Activated CD4-positive, CD25-positive, alpha-beta regulatory T cell treated with anti-CD3 and anti-CD28 coated beads, Interleukin-2, amount 50 U/mL, for 16 hours (primary cell): ENCODE data around the gene MLPH.

Source experiments
- DNase-seq: peaks from one replicate; pipeline ENCODE4 v3.0.0-alpha.2; 2020; ENCODE audit warnings: low read depth, low spot score

Gene MLPH

GRCh38 chr2:237486819-237487448, at the start of gene MLPH:
Gene MLPH (plus strand): TSS chr2:237487251. CDS start chr2:237493427, 6,176 bp downstream.
- no peak for DNase-seq

- DNase-seq: no peak
These were observed 49.5 kb upstream of the MLPH start for GRCh38 chr2:237437566-237437965.

DNA sequence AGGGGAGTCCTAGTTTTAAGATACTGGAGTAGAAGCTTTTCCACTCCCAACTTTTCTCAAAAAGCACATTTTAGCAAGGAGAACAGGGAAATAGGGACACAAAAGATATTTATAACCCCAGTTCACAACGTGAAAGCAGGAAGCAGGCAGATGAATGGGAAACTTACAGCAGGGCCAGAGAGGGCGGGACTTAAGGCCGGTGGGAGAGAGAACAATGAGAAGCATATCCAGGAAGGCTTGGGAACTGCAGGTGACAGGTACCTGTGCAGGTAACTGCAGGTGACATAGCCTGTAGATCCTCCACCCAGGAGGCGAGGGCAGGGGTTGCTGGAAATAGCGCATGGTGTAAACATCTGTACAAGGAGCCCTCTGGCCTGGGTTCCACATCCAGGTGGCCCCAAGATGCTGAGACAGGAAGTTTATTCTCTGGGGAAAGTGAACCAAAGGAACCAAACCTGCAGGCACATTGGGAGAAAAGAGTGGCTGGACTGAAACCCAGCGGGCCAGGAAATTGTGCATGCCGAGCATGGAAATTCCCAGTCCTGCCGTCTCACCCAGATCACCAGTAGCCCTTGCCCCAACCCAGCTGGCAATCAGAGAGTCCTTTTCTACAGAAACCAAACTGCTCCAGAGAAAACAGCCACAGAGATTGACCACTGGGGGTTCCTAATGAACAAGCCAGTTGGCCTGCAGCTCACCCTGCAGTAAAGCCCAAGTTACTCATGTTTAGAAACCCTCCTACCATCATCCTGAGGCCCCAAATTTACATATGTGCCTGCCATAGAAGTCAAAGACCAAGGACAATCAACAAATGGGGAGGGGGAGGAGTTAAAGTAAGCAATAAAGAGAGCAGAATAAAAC, 48.7 kb upstream of the MLPH start:
- DNase-seq: no peak

DNA sequence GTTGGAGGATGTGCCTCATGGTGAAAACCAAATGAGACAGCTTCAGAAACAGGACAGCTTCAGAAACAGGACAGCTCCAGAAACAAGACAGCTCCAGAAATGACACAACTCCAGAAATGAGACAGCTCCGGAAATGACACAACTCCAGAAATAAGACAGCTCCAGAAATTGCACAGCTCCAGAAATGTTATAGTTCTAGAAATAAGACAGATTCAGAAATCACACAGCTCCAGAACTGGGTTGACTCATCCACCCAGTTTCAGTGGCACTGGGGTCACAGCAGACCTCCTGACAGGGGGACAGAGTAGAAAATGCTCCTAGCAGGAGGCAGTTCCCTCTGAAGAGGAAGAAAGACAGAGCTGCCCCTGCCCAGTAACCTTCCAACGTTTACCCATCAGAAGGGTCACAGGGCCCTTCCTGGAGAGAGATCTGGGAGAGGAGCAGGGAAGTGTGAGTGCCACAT, 46.2 kb upstream of the MLPH start:
- no peak for DNase-seq

- DNase-seq: no peak
These were observed 45.3 kb upstream of the MLPH start for GRCh38 chr2:237441605-237442274.

GRCh38 chr2:237444071-237444470, 43.0 kb upstream of the MLPH start:
- DNase-seq: no peak

GRCh38 chr2:237445611-237446337, 41.3 kb upstream of the MLPH start:
- DNase-seq: no peak

- no peak for DNase-seq
These were observed 40.7 kb upstream of the MLPH start for GRCh38 chr2:237446338-237446665.

DNA sequence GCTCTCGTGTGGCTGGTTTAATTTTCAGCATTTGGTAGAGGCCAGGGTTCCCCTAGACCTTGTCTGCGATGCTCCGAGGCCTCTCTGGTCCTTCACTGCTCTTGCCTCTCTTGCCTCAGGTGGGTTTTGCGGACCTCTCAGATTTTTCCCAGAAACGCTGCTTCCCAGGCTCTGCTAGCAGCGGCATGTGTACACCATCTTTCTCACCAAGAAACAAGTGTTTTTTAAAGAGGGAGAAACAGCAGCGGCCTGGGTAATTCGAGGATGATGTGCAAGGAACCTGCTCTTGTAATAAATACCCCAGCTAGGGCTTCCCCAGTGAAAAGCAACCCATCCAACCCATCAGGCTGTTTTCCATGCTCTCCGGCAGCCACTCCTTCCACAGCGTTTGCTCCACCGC, 39.6 kb upstream of the MLPH start:
- DNase-seq: no peak

GRCh38 chr2:237448171-237448570, 38.9 kb upstream of the MLPH start:
- no peak for DNase-seq

DNA sequence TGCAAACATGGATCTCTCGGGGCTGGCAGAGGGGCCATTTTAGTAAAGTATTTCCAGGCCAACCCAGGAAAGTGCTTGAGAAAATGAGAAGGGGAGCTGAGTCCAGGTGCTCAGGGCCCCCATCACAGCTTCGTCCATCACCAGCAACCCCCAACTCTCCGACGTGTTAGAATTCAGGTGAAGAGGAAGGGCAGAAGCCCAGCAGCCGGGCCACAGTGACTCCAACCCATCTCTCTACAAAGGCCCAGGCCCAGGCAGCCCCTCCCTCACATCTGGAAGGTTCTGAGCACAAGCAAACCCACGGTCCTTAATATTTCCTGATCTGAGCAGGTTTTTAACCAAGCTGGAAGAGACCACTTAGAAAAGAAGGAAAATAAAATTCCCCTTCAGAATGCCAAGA, 38.4 kb upstream of the MLPH start:
- no peak for DNase-seq

GRCh38 chr2:237449193-237449881, 37.7 kb upstream of the MLPH start:
- no peak for DNase-seq

GRCh38 chr2:237450108-237450507, 36.9 kb upstream of the MLPH start:
- DNase-seq: no peak

- DNase-seq: no peak
These were observed 36.5 kb upstream of the MLPH start for GRCh38 chr2:237450583-237450982.

DNA sequence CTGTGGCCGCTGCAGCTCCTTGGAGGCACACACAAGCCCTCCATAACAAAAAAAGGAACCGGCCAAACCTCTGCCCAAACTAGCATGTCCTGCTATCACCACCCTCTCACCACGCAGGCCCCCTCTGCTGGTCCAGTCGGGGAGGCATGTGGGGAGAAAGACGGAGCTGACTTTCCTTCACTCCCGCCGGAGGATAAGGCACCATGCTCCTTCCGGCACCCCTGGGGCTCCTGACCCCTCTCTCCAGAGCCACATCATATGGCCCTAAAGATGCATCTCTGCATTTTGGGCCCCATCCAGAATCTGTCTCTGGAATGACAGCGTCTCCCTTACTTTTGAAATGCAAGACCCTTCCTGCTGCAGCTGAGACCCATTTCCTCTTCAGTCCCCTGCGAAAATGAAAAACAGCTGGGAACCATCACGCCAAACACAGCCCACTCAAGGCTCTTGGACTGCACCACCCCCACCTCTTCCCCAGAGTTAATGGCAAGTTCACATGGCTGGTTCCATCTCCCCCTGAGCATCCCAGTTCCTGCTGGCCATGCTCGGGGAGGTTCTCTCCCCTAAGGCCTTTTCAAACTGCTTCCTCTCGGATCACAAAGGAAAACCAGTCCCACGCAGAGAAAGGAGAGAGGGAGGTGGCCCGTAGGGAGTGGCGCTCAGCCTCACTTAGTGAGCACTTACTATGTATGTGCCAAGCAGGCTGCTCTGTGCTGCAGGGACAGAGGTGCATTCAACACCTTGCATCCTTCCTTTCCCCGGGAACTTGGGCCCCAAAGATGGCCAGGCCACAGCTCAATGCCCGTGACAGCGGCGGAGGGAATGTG, 35.2 kb upstream of the MLPH start:
- no peak for DNase-seq

DNA sequence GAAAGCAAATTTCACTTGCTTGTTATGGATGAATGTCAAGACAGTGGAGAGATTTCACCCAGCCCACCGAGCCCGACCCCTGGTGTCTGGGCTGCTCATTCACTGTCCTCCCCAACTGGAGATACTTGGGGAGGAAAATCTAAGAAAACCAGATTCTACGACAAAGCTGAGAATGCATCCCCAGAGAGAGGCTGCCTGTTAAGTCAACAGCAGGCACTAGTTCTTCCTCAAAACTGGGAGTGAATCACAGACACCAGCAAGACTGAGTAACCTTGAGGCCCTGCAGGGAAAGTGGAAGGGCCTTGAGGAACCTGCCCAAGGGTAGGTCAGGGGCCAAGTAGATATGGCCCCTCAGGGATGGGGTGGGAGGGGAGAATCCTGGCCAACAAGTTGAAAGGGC, 34.2 kb upstream of the MLPH start:
- no peak for DNase-seq

- DNase-seq: no peak
These were observed 33.4 kb upstream of the MLPH start for GRCh38 chr2:237453671-237454070.

GRCh38 chr2:237455764-237456163, 31.3 kb upstream of the MLPH start:
- DNase-seq: no peak

- DNase-seq: no peak
These were observed 30.7 kb upstream of the MLPH start for GRCh38 chr2:237456200-237456843.

DNA sequence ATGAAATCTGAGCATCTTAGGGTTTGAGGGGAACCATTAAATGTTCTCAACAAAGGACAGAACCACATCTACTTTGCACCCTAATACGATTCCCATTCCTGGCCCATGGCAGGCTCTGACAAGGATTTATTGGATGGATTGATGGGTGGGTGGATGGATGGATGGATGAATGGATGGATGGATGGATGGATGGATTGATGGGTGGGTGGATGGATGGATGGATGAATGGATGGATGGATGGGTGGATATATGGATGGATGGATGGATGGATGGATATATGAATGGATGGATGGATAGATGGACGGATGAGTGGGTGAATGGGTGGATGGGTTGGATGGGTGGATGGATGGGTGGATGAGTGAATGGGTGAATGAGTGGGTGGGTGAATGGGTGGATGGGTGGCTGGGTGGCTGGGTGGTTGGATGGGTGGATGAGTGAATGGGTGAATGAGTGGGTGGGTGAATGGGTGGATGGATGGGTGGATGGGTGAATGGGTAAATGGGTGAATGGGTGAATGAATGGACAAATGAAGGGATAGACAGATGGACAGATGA, 29.6 kb upstream of the MLPH start:
- no peak for DNase-seq
